ENCODE data around the gene FNDC1.

FNDC1 gene

GRCh38 chr6:159132664-159133063 is 36.5 kb upstream of the FNDC1 start:
- no peak overlapping the region for H3K4me3 ChIP-seq (ENCODE audit: low read length)
- no peaks in the 10 kb centered on the region for H3K4me1 ChIP-seq (ENCODE audit: insufficient read depth, low read length)
- H3K36me3 ChIP-seq (ENCODE audit: insufficient read depth, low read length) = no peaks in the 10 kb centered on the region
- WGBS = 94% methylated on average over 15 of the region's 15 CpGs
- H3K9ac ChIP-seq (ENCODE audit: low read depth, low read length) = no peak overlapping the region
- H3K27me3 ChIP-seq (ENCODE audit: insufficient read depth, low read length) = no peaks in the 10 kb centered on the region; the same call in 1 of the 2 replicates
- no peak overlapping the region for H3K27ac ChIP-seq (ENCODE audit: low read depth, low read length)
- H3K9me3 ChIP-seq (ENCODE audit: insufficient read depth, low read depth, low read length) = no peaks in the 10 kb centered on the region

GRCh38 chr6:159134701-159135364 is 34.4 kb upstream of the FNDC1 start:
- Histone ChIP-seq H3K27ac (ENCODE audit: low read depth, low read length) (no peak overlapping the region), H3K9me3 (ENCODE audit: insufficient read depth, low read depth, low read length) (no peaks in the 10 kb centered on the region), H3K4me1 (ENCODE audit: insufficient read depth, low read length) (no peaks in the 10 kb centered on the region), H3K27me3 (ENCODE audit: insufficient read depth, low read length) (no peaks in the 10 kb centered on the region), H3K4me3 (ENCODE audit: low read length) (no peak overlapping the region), H3K9ac (ENCODE audit: low read depth, low read length) (no peak overlapping the region), H3K36me3 (ENCODE audit: insufficient read depth, low read length) (no peaks in the 10 kb centered on the region)
- 35% methylated on average over 9 of the region's 9 CpGs for WGBS

- Histone ChIP-seq H3K27me3 (ENCODE audit: insufficient read depth, low read length) (no peaks in the 10 kb centered on the region), H3K4me3 (ENCODE audit: low read length) (no peak overlapping the region), H3K27ac (ENCODE audit: low read depth, low read length) (no peak overlapping the region), H3K9ac (ENCODE audit: low read depth, low read length) (no peak overlapping the region), H3K9me3 (ENCODE audit: insufficient read depth, low read depth, low read length) (no peaks in the 10 kb centered on the region), H3K36me3 (ENCODE audit: insufficient read depth, low read length) (no peaks in the 10 kb centered on the region), H3K4me1 (ENCODE audit: insufficient read depth, low read length) (no peaks in the 10 kb centered on the region)
- 91% methylated on average over 5 of the region's 5 CpGs for WGBS
Measured at GRCh38 chr6:159137676-159138075, 31.5 kb upstream of the FNDC1 start.

GRCh38 chr6:159142531-159142930 is 26.7 kb upstream of the FNDC1 start:
- no peaks in the 10 kb centered on the region for H3K27me3 ChIP-seq (ENCODE audit: insufficient read depth, low read length)
- WGBS = 73% methylated on average over 2 of the region's 2 CpGs

GRCh38 chr6:159148641-159149040 is 20.6 kb upstream of the FNDC1 start:
- H3K9ac ChIP-seq (ENCODE audit: low read depth, low read length) = no peak overlapping the region
- WGBS = 73% methylated on average over 6 of the region's 6 CpGs
- H3K27me3 ChIP-seq (ENCODE audit: insufficient read depth, low read length) = no peaks in the 10 kb centered on the region
- no peak overlapping the region for H3K27ac ChIP-seq (ENCODE audit: low read depth, low read length)
- H3K9me3 ChIP-seq (ENCODE audit: insufficient read depth, low read depth, low read length) = no peaks in the 10 kb centered on the region
- H3K36me3 ChIP-seq (ENCODE audit: insufficient read depth, low read length) = no peaks in the 10 kb centered on the region
- H3K4me3 ChIP-seq (ENCODE audit: low read length) = no peak overlapping the region
- no peaks in the 10 kb centered on the region for H3K4me1 ChIP-seq (ENCODE audit: insufficient read depth, low read length)

More at GRCh38 chr6:159142531-159142930, 26.7 kb upstream of the FNDC1 start:
- no peaks in the 10 kb centered on the region for H3K4me1 ChIP-seq (ENCODE audit: insufficient read depth, low read length)
- no peak overlapping the region for H3K4me3 ChIP-seq (ENCODE audit: low read length)
- no peaks in the 10 kb centered on the region for H3K36me3 ChIP-seq (ENCODE audit: insufficient read depth, low read length)
- no peak overlapping the region for H3K9ac ChIP-seq (ENCODE audit: low read depth, low read length)
- no peaks in the 10 kb centered on the region for H3K9me3 ChIP-seq (ENCODE audit: insufficient read depth, low read depth, low read length)
- no peak overlapping the region for H3K27ac ChIP-seq (ENCODE audit: low read depth, low read length)

- WGBS = 89% methylated on average over 8 of the region's 8 CpGs
- H3K27me3 ChIP-seq (ENCODE audit: insufficient read depth, low read length) = no peaks in the 10 kb centered on the region
- H3K9me3 ChIP-seq (ENCODE audit: insufficient read depth, low read depth, low read length) = no peaks in the 10 kb centered on the region
Measured at GRCh38 chr6:159149641-159150040, 19.6 kb upstream of the FNDC1 start.

GRCh38 chr6:159151266-159151855 is 17.8 kb upstream of the FNDC1 start:
- WGBS = 17% methylated on average over 6 of the region's 7 CpGs
- no peaks in the 10 kb centered on the region for H3K36me3 ChIP-seq (ENCODE audit: insufficient read depth, low read length)
- H3K27me3 ChIP-seq (ENCODE audit: insufficient read depth, low read length) = no peaks in the 10 kb centered on the region
- no peak overlapping the region for H3K9ac ChIP-seq (ENCODE audit: low read depth, low read length)
- peaks cover 12% of the 10 kb centered on the region for H3K9me3 ChIP-seq (ENCODE audit: insufficient read depth, low read depth, low read length)
- no peak overlapping the region for H3K4me3 ChIP-seq (ENCODE audit: low read length)
- H3K4me1 ChIP-seq (ENCODE audit: insufficient read depth, low read length) = no peaks in the 10 kb centered on the region
- no peak overlapping the region for H3K27ac ChIP-seq (ENCODE audit: low read depth, low read length)

More at GRCh38 chr6:159149641-159150040, 19.6 kb upstream of the FNDC1 start:
- Histone ChIP-seq H3K27ac (ENCODE audit: low read depth, low read length) (no peak overlapping the region), H3K36me3 (ENCODE audit: insufficient read depth, low read length) (no peaks in the 10 kb centered on the region), H3K4me1 (ENCODE audit: insufficient read depth, low read length) (no peaks in the 10 kb centered on the region), H3K4me3 (ENCODE audit: low read length) (no peak overlapping the region), H3K9ac (ENCODE audit: low read depth, low read length) (no peak overlapping the region)

- H3K27me3 ChIP-seq (ENCODE audit: insufficient read depth, low read length) = no peaks in the 10 kb centered on the region
- no peaks in the 10 kb centered on the region for H3K36me3 ChIP-seq (ENCODE audit: insufficient read depth, low read length)
- H3K9ac ChIP-seq (ENCODE audit: low read depth, low read length) = no peak overlapping the region
- H3K4me1 ChIP-seq (ENCODE audit: insufficient read depth, low read length) = no peaks in the 10 kb centered on the region
- 92% methylated on average over 1 of the region's 1 CpG for WGBS
- no peak overlapping the region for H3K27ac ChIP-seq (ENCODE audit: low read depth, low read length)
- peaks cover 15% of the 10 kb centered on the region for H3K9me3 ChIP-seq (ENCODE audit: insufficient read depth, low read depth, low read length)
- no peak overlapping the region for H3K4me3 ChIP-seq (ENCODE audit: low read length)
Measured at GRCh38 chr6:159152041-159152440, 17.2 kb upstream of the FNDC1 start.

- H3K4me1 ChIP-seq (ENCODE audit: insufficient read depth, low read length) = no peaks in the 10 kb centered on the region
- WGBS = 88% methylated on average over 2 of the region's 2 CpGs
- H3K9ac ChIP-seq (ENCODE audit: low read depth, low read length) = no peak overlapping the region
- H3K27me3 ChIP-seq (ENCODE audit: insufficient read depth, low read length) = no peaks in the 10 kb centered on the region
- no peak overlapping the region for H3K27ac ChIP-seq (ENCODE audit: low read depth, low read length)
- no peak overlapping the region for H3K4me3 ChIP-seq (ENCODE audit: low read length)
- H3K36me3 ChIP-seq (ENCODE audit: insufficient read depth, low read length) = no peaks in the 10 kb centered on the region
- H3K9me3 ChIP-seq (ENCODE audit: insufficient read depth, low read depth, low read length) = peaks cover 15% of the 10 kb centered on the region
Measured at GRCh38 chr6:159152782-159153181, 16.4 kb upstream of the FNDC1 start.

- H3K9ac ChIP-seq (ENCODE audit: low read depth, low read length) = no peak overlapping the region
- no peak overlapping the region for H3K4me3 ChIP-seq (ENCODE audit: low read length)
- 78% methylated on average over 2 of the region's 2 CpGs for WGBS
- peaks cover 15% of the 10 kb centered on the region for H3K9me3 ChIP-seq (ENCODE audit: insufficient read depth, low read depth, low read length)
- H3K4me1 ChIP-seq (ENCODE audit: insufficient read depth, low read length) = no peaks in the 10 kb centered on the region
- H3K27me3 ChIP-seq (ENCODE audit: insufficient read depth, low read length) = no peaks in the 10 kb centered on the region
- H3K27ac ChIP-seq (ENCODE audit: low read depth, low read length) = no peak overlapping the region
- H3K36me3 ChIP-seq (ENCODE audit: insufficient read depth, low read length) = no peaks in the 10 kb centered on the region
Measured at GRCh38 chr6:159155679-159156078, 13.5 kb upstream of the FNDC1 start.

- Histone ChIP-seq H3K9me3 (ENCODE audit: insufficient read depth, low read depth, low read length) (peaks cover 15% of the 10 kb centered on the region), H3K4me3 (ENCODE audit: low read length) (no peak overlapping the region), H3K9ac (ENCODE audit: low read depth, low read length) (no peak overlapping the region), H3K4me1 (ENCODE audit: insufficient read depth, low read length) (no peaks in the 10 kb centered on the region), H3K36me3 (ENCODE audit: insufficient read depth, low read length) (no peaks in the 10 kb centered on the region), H3K27ac (ENCODE audit: low read depth, low read length) (no peak overlapping the region), H3K27me3 (ENCODE audit: insufficient read depth, low read length) (no peaks in the 10 kb centered on the region)
- WGBS = no CpG with 5 or more reads among the region's 1 CpG
Measured at GRCh38 chr6:159156089-159156488, 13.1 kb upstream of the FNDC1 start.

All from HUES64 (cell line).